ENCODE results near the gene GTF3C5.
"Not testable (repeated sequence)": the region's sequence is repeated elsewhere in the genome, so short reads cannot be mapped to it uniquely, and the experiment has no call there.

The GTF3C5 gene

DNA sequence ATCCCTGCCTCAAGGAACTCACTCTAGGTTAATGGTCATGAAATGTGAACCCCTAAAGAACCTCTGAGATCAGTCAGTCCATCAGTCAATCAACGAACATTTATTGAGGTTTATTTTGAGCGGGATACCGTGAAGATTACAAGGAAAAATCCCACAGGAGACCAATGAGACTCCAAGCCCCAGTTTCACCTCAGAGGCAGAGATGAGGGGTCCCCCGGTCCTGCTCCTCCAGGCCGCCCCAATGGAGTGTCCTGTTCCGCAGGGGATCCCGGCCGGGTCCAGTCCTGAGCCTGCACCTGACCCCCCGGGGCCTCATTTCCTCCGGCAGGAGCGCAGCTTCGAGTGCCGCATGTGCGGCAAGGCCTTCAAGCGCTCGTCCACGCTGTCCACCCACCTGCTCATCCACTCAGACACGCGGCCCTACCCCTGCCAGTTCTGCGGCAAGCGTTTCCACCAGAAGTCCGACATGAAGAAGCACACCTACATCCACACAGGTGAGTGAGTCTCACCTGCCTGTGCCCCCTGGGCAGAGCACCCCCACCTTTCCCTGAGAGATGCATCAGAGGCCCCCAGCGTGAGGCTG, 41.3 kb upstream of the GTF3C5 start:
- no peaks in the 10 kb centered on the region for H3K36me3 ChIP-seq (ENCODE audit: control insufficient read depth, insufficient read depth, low read length)
- TF ChIP-seq, protein P1, sequence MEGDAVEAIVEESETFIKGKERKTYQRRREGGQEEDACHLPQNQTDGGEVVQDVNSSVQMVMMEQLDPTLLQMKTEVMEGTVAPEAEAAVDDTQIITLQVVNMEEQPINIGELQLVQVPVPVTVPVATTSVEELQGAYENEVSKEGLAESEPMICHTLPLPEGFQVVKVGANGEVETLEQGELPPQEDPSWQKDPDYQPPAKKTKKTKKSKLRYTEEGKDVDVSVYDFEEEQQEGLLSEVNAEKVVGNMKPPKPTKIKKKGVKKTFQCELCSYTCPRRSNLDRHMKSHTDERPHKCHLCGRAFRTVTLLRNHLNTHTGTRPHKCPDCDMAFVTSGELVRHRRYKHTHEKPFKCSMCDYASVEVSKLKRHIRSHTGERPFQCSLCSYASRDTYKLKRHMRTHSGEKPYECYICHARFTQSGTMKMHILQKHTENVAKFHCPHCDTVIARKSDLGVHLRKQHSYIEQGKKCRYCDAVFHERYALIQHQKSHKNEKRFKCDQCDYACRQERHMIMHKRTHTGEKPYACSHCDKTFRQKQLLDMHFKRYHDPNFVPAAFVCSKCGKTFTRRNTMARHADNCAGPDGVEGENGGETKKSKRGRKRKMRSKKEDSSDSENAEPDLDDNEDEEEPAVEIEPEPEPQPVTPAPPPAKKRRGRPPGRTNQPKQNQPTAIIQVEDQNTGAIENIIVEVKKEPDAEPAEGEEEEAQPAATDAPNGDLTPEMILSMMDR (IDR thresholded peaks at IDR 0.05; ENCODE audit: insufficient read depth, low read length, poor library complexity, severe bottlenecking) = no peak
- H3K4me3 ChIP-seq (replicated peaks; ENCODE audit: low read depth, low read length) = no peak overlapping the region
- DNase-seq (ENCODE audit: extremely low read depth, insufficient read length) = no peak
- H3K27me3 ChIP-seq (replicated peaks; ENCODE audit: control insufficient read depth, insufficient read depth, low read length) = peaks cover 3% of the 10 kb centered on the region

DNA sequence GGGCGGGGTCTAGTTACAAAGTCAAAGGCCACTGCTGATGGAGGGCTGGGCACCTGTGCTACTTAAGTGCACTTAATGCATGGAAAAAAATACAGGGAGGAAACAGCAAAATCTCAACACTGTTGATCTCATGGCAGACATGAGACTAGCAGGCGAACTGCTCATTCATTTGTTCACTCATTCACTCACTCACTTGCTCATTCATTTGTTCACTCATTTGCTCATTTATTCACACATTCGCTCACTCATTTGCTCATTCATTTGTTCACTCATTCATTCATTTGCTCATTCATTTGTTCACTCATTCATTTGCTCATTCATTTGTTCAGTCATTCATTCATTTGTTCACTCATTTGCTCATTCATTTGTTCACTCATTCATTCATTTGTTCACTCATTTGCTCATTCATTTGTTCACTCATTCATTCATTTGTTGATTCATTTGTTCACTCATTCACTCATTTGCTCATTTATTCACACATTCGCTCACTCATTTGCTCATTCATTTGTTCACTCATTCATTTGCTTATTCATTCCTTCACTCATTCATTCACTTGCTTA, 40.7 kb upstream of the GTF3C5 start:
- not testable (repeated sequence) for DNase-seq (ENCODE audit: extremely low read depth, insufficient read length); H3K27me3 ChIP-seq (replicated peaks; ENCODE audit: control insufficient read depth, insufficient read depth, low read length); H3K36me3 ChIP-seq (ENCODE audit: control insufficient read depth, insufficient read depth, low read length); H3K4me3 ChIP-seq (replicated peaks; ENCODE audit: low read depth, low read length)

DNA sequence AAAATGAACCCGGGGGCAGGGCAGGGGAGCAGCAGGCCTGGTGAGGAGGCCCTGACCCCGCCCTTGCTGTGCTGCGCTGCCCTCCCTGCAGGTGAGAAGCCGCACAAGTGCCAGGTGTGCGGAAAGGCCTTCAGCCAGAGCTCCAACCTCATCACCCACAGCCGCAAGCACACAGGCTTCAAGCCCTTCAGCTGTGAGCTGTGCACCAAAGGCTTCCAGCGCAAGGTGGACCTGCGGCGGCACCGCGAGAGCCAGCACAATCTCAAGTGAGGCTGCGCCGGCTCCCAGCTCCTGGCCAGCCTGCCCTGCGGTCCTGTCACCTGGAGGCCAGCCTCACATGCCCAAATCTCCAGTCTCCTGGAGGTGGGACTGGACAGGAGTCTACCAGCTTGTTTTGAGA, 40.0 kb upstream of the GTF3C5 start:
- H3K36me3 ChIP-seq (ENCODE audit: control insufficient read depth, insufficient read depth, low read length) = no peaks in the 10 kb centered on the region
- TF ChIP-seq, protein P1 (IDR thresholded peaks at IDR 0.05; ENCODE audit: insufficient read depth, low read length, poor library complexity, severe bottlenecking) = no peak
- no peak for DNase-seq (ENCODE audit: extremely low read depth, insufficient read length)
- no peak overlapping the region for H3K4me3 ChIP-seq (replicated peaks; ENCODE audit: low read depth, low read length)
- peaks cover 1% of the 10 kb centered on the region for H3K27me3 ChIP-seq (replicated peaks; ENCODE audit: control insufficient read depth, insufficient read depth, low read length)

DNA sequence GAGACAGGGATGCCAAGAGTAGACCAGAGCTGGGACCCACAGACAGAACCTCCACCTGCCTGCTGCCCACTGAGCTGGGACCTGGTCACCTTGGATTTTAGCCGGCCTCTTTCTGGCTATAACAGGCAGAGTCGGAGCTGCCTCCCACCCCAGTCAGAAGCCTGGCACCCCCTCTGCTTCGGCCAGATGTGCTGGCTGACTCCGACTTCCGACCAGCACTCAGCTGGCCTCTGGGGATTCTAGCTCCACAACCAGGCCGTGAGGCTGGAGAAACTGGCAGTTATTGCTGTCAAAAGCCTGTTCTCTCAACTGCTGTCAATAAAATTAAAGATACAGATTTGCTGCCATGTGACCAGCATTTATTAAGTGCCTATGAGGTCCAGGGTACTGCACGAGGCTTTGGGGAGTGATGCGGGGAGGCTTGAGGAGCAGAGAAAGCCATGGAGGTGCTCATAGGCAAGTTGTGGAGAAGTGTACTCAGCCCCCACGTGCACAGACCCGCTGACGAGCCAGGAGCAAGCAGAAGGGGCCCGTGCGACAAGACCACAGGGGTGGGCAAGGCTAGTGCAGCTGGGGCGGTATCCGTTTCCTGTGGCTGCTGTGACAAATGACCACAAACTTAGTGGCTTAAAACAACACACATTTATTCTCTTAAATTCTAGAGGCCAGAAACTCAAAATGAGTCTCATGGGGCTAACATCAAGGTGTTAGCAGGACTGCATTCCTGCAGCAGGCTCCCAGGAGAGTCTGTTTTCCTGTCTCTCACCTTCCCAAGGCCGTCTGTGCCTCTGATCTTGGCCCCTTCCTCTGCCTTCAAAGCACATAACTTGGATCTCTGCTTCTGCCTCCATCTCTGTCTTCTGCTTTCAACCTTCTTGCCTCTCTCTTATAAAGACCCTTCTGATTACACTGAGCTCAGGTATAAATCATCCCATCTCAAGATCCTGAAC, 39.2 kb upstream of the GTF3C5 start:
- Histone ChIP-seq H3K27me3 (replicated peaks; ENCODE audit: control insufficient read depth, insufficient read depth, low read length) (peaks cover 1% of the 10 kb centered on the region; the same call in 1 of the 2 replicates), H3K4me3 (replicated peaks; ENCODE audit: low read depth, low read length) (no peak overlapping the region), H3K36me3 (ENCODE audit: control insufficient read depth, insufficient read depth, low read length) (no peaks in the 10 kb centered on the region)
- no peak for DNase-seq (ENCODE audit: extremely low read depth, insufficient read length)
- TF ChIP-seq, protein P1 (IDR thresholded peaks at IDR 0.05; ENCODE audit: insufficient read depth, low read length, poor library complexity, severe bottlenecking) = no peak

DNA sequence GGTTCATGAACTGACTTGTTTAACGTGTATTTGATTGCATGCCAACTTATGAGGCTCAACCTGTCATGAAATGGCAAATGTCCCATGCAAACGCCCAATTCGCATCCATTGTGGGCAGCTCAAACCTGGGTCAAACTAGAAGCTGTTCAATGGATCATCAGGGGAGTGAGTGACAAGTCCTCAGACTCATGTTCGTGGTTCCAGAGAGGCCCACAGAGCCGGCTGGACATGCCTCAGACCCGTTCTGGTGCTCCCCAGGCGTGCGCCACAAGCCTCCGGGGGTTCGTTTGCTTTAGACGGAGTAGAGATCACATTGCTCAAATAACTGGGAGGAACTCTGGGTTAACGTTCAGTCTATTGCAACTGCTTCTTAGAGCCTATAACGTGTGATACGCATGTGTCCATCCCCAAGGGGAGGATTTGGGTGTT, 37.3 kb upstream of the GTF3C5 start:
- peaks cover 1% of the 10 kb centered on the region; the same call in 1 of the 2 replicates for H3K27me3 ChIP-seq (replicated peaks; ENCODE audit: control insufficient read depth, insufficient read depth, low read length)
- no peaks in the 10 kb centered on the region for H3K36me3 ChIP-seq (ENCODE audit: control insufficient read depth, insufficient read depth, low read length)
- TF ChIP-seq, protein P1 (IDR thresholded peaks at IDR 0.05; ENCODE audit: insufficient read depth, low read length, poor library complexity, severe bottlenecking) = no peak
- no peak overlapping the region for H3K4me3 ChIP-seq (replicated peaks; ENCODE audit: low read depth, low read length)
- DNase-seq (ENCODE audit: extremely low read depth, insufficient read length) = no peak

Data from GM06990 (cell line).